T-helper 9 cell (primary cell): ENCODE results near the gene RSPH6A.
"Not testable (repeated sequence)": the region's sequence is repeated elsewhere in the genome, so short reads cannot be mapped to it uniquely, and the experiment has no call there.

Source experiments
- DNase-seq: peaks from one replicate; pipeline ENCODE4 v3.0.0-alpha.2; 2020

The RSPH6A gene

GRCh38 chr19:45764475-45764874 lies 50.6 kb downstream of the RSPH6A start:
- DNase-seq, result no peak

- no peak for DNase-seq
Measured at GRCh38 chr19:45763691-45764294, 51.3 kb downstream of the RSPH6A start.

GRCh38 chr19:45762870-45763631 lies 52.1 kb downstream of the RSPH6A start:
- DNase-seq, result no peak

GRCh38 chr19:45761714-45762113 lies 53.4 kb downstream of the RSPH6A start:
- DNase-seq, result no peak

- DNase-seq, result no peak
Measured at GRCh38 chr19:45758921-45759320, 56.2 kb downstream of the RSPH6A start.

GRCh38 chr19:45757695-45758094 lies 57.4 kb downstream of the RSPH6A start:
- no peak for DNase-seq

GRCh38 chr19:45754323-45754722 lies 60.8 kb downstream of the RSPH6A start:
- DNase-seq, result no peak

GRCh38 chr19:45753548-45753947 lies 61.6 kb downstream of the RSPH6A start:
- DNase-seq, result no peak

- no peak for DNase-seq
Measured at GRCh38 chr19:45752639-45753038, 62.5 kb downstream of the RSPH6A start.

- not testable (repeated sequence) for DNase-seq
Measured at GRCh38 chr19:45751483-45751882, 63.6 kb downstream of the RSPH6A start.

GRCh38 chr19:45747513-45747912 lies 67.6 kb downstream of the RSPH6A start:
- DNase-seq, result no peak

GRCh38 chr19:45746866-45747265 lies 68.2 kb downstream of the RSPH6A start:
- DNase-seq, result no peak
